ENCODE measurements around the gene ST7.

- TF ChIP-seq POLR2AphosphoS5 (IDR thresholded peaks at IDR 0.05; ENCODE audit: low read depth, low read length): no peak
- no peak for TF ChIP-seq SP2 (IDR thresholded peaks at IDR 0.05; ENCODE audit: low read length)
- TF ChIP-seq CTCF (IDR thresholded peaks at IDR 0.05; ENCODE audit: control extremely low read depth in 1 of 3, insufficient read depth in 1 of 3, low read depth in 1 of 3, low read length in 3 of 3): no peak
- TF ChIP-seq EZH2 (IDR thresholded peaks at IDR 0.05; ENCODE audit: low read depth, low read length, severe bottlenecking): no peak
- TF ChIP-seq JUN (IDR thresholded peaks at IDR 0.05; ENCODE audit: low read depth, low read length): no peak
- TF ChIP-seq SIN3A (conservative IDR thresholded peaks at IDR 0.05 in 1 of 2, IDR thresholded peaks at IDR 0.05 in 1 of 2; ENCODE audit: low read depth in 1 of 2, low read length in 2 of 2): no peak
Measured at GRCh38 chr7:116977172-116977571, 23.9 kb downstream of the ST7 start.

Measured in H1 (cell line).